Posterior vena cava (tissue), 2 donors: Measurements from ENCODE around the gene MAST2. TPM values are rescaled to one million over a fixed set of nuclear protein-coding genes. Genes with fewer than 3 reads are reported as not detected.
"Not testable (repeated sequence)": the region's sequence is repeated elsewhere in the genome, so short reads cannot be mapped to it uniquely, and the experiment has no call there.

Experiments
- DNase-seq: peaks from one replicate; pipeline ENCODE4 v3.0.0-alpha.2; 2020; ENCODE audit warnings: low spot score
- intact Hi-C, 2 donors: fragments of 100-400 bp; cut with DNase I; formaldehyde crosslinking; loops; one replicate each; pipeline versions ENCODE4 v1.14.1 to v1.14.2; 2022 to 2023
- total RNA-seq, 2 donors: library from RNA; stranded (reverse); fragmentation: NEBNext Ultra II Directional; extraction: Animal tissue kit (Norgen Biotek cat#: 25700); gene quantifications; one replicate each; pipeline ENCODE4 v1.2.1, GENCODE V29; 2021
- donor health status: DM: yes; HTN: yes; CAD: no.
- donor health status: DM: yes; HTN: yes; CAD: no.

Gene MAST2
- total RNA-seq, 2 donors from 2014 or later, result 35.4 to 44.9 TPM

DNA sequence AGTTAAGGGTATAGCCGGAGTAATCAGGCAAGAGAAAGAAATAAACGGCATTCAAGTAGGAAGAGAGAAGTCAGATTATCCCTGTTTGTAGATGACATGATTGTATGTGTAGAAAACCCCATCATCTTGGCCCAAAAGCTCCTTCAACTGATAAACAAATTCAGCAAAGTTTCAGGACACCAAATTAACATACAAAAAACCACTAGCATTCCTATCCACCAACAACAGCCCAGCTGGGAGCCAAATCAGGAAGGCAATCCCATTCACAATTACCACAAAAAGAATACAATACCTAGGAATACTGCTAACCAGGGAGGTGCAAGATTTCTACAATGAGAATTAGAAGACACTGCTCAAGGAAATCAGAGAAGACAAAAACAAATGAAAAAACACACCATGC is 45.3 kb downstream of the MAST2 start:
- intact Hi-C loops, result no loop called here
- DNase-seq, result no peak

- intact Hi-C loops, result no loop called here
- no peak for DNase-seq
Measured at GRCh38 chr1:45850017-45850416, 46.6 kb downstream of the MAST2 start.

DNA sequence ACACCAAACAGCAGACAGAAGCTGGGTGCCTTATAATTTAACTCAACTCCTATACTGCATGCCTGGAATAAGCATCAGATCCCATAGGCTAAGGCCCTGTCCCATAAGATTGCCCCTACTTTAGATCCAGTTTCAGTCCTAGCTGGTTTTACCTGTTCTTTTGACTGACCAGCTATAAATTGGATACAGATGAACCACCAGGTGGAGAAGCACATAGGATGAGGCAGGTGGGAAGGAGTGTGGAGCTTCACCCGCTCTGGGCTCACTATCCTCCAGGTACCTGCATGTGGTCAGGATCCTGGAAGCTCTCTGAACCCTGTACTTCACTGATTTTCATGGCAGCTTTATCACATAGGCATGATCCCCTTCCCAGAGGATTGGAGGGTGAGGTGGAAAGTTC is 51.3 kb downstream of the MAST2 start:
- DNase-seq, result no peak
- intact Hi-C loops, result no loop called here

DNA sequence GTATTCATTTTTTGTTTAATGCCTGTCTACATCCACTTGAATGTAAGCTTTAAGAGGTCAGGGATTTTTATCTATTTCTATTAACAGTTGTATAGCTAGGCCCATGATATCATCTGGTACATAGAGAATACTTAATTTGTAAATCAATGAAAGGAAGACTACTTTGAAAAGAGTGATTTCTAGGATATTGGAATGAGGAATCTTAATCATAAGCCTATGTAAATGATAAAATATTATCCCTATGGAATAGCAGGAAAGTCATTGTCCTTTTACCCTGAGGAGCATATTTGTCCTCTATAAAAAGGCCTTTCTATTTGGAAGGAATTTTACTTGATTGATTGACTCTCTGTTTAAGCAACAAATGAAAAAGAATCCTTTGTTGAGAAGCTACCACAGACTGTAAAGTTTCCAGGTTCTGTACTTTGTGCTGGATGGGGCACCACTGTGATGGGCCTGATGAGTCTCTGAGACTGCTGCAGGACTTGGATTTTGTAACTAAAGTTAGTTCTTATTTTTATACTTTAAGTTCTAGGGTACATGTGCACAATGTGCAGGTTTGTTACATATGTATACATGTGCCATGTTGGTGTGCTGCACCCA is 53.8 kb downstream of the MAST2 start:
- DNase-seq, result no peak
- intact Hi-C loops, result no loop called here

DNA sequence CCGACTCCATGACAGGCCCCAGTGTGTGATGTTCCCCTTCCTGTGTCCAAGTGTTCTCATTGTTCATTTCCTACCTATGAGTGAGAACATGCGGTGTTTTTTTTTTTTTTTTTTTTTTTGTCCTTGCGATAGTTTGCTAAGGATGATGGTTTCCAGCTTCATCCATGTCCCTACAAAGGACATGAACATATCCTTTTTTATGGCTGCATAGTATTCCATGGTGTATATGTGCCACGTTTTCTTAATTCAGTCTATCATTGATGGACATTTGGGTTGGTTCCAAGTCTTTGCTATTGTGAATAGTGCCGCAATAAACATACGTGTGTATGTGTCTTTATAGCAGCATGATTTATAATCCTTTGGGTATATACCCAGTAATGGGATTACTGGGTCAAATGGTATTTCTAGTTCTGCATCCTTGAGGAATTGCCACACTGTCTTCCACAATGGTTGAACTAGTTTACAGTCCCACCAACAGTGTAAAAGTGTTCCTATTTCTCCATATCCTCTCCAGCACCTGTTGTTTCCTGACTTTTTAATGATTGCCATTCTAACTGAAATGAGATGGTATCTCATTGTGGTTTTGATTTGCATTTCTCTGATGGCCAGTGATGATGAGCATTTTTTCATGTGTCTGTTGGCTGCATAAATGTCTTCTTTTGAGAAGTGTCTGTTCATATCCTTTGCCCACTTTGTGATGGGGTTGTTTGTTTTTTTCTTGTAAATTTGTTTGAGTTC is 54.5 kb downstream of the MAST2 start:
- intact Hi-C loops, DNase-seq: not testable (repeated sequence)

GRCh38 chr1:45859221-45859620 is 55.8 kb downstream of the MAST2 start:
- intact Hi-C loops, result no loop called here
- DNase-seq, result no peak

GRCh38 chr1:45862008-45862407 is 58.6 kb downstream of the MAST2 start:
- DNase-seq, result no peak
- intact Hi-C loops, result no loop called here

DNA sequence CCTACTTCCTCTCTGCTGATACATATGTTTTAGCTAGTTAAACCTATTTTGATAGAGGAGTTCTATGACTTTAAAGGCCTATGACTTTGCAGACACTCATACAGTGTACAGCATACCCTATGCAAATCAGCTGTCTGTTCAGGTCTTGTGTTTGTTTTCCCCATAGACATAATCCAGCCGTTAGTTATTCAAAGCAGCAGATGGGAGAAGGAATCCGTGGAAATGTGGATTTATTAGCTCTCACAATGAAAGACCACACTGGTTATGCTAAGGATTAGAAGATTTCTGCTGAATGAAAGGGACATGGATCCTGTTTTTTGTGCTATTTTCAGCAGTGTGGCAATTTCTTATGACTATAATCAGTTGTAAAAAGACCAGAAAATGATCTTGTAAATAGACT is 59.8 kb downstream of the MAST2 start:
- DNase-seq, result no peak
- intact Hi-C loops, result no loop called here

GRCh38 chr1:45864167-45865106 is 61.0 kb downstream of the MAST2 start:
- intact Hi-C loops, result no loop called here
- DNase-seq, result no peak

DNA sequence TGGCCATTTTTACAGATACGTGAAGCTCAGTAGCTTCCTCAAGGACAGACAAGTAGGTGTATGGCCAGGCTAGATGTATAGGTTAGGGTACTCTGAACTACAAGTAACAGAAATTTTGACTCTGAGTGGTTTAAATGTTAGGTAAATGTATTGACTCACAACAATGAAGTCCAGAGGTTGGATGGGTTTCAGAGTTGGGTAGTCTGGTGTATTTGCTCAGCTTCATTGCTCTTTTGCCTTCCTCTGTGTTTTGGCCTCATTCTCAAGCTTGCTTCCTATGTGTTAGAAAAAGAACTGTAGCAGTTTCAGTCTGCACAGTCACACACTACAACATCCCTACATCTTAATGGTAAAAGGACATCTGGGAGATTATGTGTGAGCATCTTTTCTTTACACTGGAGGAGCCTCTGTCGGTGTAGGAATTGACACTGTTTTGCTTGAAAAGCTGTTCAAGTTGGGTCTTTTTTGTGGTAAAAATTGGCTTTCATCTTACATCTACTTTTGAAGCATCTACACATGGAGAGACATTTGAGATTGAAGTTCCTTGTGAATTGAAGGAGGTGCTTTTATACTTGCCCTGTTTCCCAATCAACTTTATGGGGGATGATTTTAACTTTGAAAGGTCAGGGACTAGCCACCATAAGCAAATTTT is 64.4 kb downstream of the MAST2 start:
- intact Hi-C loops, result no loop called here
- DNase-seq, result no peak

- intact Hi-C loops, result no loop called here
Measured at GRCh38 chr1:45868861-45869260, 65.4 kb downstream of the MAST2 start.

DNA sequence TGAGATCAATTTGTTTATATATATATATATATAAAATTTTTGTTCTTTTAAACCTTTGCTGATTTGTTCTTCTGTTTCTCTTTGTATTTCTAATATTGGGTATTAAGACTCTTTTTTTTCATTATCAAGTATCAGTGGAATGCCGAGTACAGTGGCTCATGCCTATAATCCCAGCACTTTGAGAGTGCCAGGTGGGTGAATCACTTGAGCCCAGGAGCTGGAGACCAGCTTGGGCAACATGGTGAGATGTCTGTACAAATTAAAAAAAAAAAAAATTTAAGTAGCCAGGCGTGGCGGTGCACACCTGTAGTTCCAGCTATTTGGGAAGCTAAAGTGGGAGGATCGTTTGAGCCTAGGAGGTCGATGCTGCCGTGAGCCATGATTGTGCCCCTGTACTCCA is 67.1 kb downstream of the MAST2 start:
- no peak for DNase-seq
- intact Hi-C loops, result no loop called here

More at GRCh38 chr1:45868861-45869260, 65.4 kb downstream of the MAST2 start:
- DNase-seq, result no peak

- DNase-seq, intact Hi-C loops: not testable (repeated sequence)
Measured at GRCh38 chr1:45872173-45872801, 68.9 kb downstream of the MAST2 start.

- no peak for DNase-seq
Measured at GRCh38 chr1:45876000-45876617, 72.7 kb downstream of the MAST2 start.

DNA sequence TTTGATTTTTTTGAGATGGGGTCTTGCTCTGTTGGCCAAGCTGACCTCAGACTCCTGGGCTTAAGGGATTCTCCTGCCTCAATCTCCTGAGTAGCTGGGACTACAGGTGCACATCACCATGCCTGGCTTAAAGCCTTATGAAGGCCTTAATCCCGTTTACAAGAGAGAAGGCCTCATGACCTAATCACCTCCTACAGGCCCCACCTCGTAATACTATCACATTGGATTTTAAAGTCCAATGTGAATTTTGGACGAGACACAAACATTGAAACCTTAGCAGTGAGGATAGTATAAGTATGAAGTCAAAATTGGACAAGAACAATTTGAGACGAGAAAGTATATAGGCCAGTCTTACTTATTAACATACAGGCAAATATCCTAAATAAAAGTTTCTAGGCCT is 73.9 kb downstream of the MAST2 start:
- DNase-seq, result no peak
- intact Hi-C loops, result no loop called here

More at GRCh38 chr1:45876000-45876617, 72.7 kb downstream of the MAST2 start:
- intact Hi-C loops, result no loop called here

- intact Hi-C loops, result no loop called here
- DNase-seq, result no peak
Measured at GRCh38 chr1:45879885-45880598, 76.6 kb downstream of the MAST2 start.

DNA sequence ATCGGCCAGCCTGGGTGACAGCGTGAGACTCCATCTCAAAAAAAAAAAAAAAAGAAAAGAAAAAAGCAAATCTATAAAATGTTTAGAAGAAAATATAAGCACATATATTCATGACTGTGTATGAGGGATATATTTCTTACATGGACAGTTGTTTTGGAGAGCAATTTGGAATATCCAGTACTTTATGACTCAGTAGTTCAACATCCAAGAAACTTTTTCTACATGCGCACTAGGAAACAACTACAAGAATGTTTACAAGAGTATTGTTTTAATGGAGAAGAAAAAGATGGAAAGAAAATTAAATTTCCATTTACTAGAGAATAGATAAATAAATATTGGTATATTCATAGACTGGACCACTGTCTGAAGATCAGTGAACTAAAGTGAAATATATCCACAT is 77.5 kb downstream of the MAST2 start:
- intact Hi-C loops, result no loop called here
- DNase-seq, result no peak

DNA sequence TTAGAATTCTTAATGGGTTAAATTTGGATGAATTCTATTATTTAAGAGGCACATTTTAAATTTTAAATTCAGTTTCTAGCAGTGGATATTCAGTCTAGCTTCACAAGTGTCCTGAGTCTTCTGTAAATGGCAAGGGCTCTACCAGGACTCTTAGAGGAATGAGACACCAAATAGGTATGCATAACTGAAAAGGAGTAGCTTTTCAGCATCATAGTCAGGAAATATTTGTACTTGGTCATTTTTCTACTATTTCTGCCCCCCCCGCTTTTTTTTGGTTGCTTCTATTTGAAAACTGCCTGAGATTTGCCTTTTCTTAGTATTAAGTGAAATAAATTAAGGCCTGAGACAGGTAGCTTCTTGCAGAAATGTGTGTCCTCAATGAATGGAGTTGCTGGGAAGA is 80.2 kb downstream of the MAST2 start:
- intact Hi-C loops, result no loop called here
- no peak for DNase-seq
